ENCODE data around the gene C17orf100.

The C17orf100 gene

GRCh38 chr17:6666077-6666521 is 14.5 kb downstream of the C17orf100 start:
- DNase-seq (ENCODE audit: low read depth), result peak; percentile 52
- H3K4me3 ChIP-seq (ENCODE audit: low read depth, low read length), result no peak overlapping the region

- no peak overlapping the region for H3K4me3 ChIP-seq (ENCODE audit: low read depth, low read length)
Observed at GRCh38 chr17:6666557-6666956, 15.0 kb downstream of the C17orf100 start.

GRCh38 chr17:6667516-6667915 is 16.0 kb downstream of the C17orf100 start:
- H3K4me3 ChIP-seq (ENCODE audit: low read depth, low read length), result no peak overlapping the region
- no peak for DNase-seq (ENCODE audit: low read depth)

More at GRCh38 chr17:6666557-6666956, 15.0 kb downstream of the C17orf100 start:
- DNase-seq (ENCODE audit: low read depth), result no peak

DNA sequence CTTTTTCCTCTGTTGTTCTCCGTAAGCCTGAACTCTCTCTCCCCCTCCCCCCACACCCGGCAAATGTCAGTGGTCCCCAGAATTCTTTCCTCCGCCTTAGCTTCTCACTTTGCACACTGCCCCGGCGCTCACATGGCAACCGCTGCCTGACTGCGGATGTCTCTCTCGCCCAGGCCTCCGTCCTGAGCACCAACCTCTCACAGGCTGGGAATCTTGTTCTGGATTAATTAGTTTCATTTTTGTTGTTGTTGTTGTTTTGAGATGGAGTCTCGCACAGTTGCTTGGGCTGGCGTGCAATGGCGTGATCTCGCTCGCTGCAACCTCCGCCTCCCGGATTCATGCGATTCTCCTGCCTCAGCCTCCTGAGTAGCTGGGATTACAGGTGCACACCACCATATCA is 16.7 kb downstream of the C17orf100 start:
- H3K4me3 ChIP-seq (ENCODE audit: low read depth, low read length), result no peak overlapping the region
- no peak for DNase-seq (ENCODE audit: low read depth)

GRCh38 chr17:6668727-6669425 is 17.3 kb downstream of the C17orf100 start:
- H3K4me3 ChIP-seq (ENCODE audit: low read depth, low read length), result no peak overlapping the region
- DNase-seq (ENCODE audit: low read depth), result no peak

DNA sequence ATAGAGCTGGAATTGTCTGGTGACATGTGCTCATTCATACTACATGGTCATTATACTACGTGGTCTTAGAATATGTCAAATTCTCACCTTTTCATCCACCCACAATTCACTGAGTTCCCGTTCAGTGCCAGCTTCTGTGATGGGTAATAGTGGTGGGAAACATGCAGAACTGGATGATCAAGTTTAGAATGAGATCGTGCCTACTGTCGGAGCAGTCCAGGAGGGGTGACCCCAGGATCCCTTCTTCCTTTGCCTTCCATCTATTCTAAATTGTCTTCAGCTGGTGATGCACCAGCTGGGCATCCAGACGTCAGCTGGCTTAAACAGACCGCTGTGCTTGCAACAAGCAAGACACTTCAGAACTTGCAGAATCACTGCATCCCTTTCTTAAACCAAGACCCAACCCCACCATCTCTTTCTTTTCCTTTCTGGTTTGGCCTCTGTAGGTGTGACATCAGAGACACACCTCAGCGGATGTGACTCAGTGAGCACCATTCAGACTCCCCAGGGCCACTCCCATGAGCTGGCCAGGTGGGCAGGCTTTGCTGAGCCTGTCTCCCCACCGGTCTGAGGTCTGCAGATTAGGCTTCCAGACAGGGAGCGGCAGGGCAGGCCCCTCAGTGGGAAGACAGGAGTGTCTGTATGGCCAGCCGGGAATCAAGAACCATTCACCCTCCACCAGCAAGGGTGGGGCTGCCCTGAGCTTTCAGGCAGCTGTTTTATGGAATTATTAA is 18.1 kb downstream of the C17orf100 start:
- no peak overlapping the region for H3K4me3 ChIP-seq (ENCODE audit: low read depth, low read length)

GRCh38 chr17:6670571-6670970 is 19.0 kb downstream of the C17orf100 start:
- no peak for DNase-seq (ENCODE audit: low read depth)
- no peak overlapping the region for H3K4me3 ChIP-seq (ENCODE audit: low read depth, low read length)

More for the DNA sequence above, 18.1 kb downstream of the C17orf100 start:
- DNase-seq (ENCODE audit: low read depth), result no peak

GRCh38 chr17:6670999-6671398 is 19.4 kb downstream of the C17orf100 start:
- no peak for DNase-seq (ENCODE audit: low read depth)
- no peak overlapping the region for H3K4me3 ChIP-seq (ENCODE audit: low read depth, low read length)

DNA sequence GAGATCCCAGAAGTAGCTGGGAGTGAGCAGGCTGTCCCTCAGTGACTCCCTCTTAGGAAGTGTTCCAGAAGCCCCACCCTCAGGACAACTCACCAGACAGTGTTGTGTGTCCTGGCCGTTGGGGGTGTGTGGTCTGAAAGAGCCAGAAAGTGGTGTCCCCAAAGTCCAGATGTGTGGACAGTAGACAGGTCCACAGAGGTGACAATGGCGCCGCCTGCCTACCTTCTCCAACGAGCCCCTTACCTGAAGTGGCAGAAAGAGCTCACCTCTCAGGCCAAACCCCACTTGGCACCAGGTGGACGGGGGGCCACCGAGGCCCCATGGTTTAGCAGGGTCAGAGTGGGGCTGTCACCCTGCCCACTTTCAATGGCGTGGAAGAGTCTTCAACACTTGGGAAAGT is 19.9 kb downstream of the C17orf100 start:
- no peak for DNase-seq (ENCODE audit: low read depth)

GRCh38 chr17:6674586-6674985 is 23.0 kb downstream of the C17orf100 start:
- DNase-seq (ENCODE audit: low read depth), result no peak
- H3K4me3 ChIP-seq (ENCODE audit: low read depth, low read length), result no peak overlapping the region

More for the DNA sequence above, 19.9 kb downstream of the C17orf100 start:
- H3K4me3 ChIP-seq (ENCODE audit: low read depth, low read length), result no peak overlapping the region

DNA sequence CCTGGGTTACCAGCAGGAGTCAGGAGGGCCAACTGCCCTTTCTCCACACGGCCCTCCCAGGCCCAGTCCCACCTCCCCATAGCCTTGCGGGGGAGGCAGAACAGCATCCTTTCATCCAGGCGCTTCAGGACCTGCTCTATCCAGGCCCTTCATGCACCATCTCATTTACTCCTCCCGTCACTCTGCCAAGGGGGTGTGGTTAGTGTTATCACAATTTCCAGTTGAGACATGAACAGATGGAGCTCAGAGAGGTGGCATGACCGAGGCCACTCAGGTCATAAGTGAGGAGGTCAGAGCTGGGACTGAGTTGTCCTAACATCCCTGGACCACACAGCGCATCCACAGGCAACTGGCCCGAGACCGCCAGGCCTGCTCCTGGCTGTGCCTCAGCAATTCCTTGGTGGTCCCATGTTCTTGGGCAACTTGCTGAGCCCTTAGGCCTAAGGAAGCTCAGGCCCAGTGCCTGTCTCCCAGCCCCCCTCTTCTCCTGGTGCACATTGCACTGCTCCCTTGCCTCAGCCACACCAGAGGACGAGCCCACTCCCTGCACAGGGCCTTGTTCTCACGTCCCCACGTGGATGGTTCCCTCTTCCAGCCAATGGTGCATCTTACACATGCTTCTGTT is 23.8 kb downstream of the C17orf100 start:
- H3K4me3 ChIP-seq (ENCODE audit: low read depth, low read length), result no peak overlapping the region
- DNase-seq (ENCODE audit: low read depth), result no peak

GRCh38 chr17:6676802-6677157 is 25.2 kb downstream of the C17orf100 start:
- no peak for DNase-seq (ENCODE audit: low read depth)

DNA sequence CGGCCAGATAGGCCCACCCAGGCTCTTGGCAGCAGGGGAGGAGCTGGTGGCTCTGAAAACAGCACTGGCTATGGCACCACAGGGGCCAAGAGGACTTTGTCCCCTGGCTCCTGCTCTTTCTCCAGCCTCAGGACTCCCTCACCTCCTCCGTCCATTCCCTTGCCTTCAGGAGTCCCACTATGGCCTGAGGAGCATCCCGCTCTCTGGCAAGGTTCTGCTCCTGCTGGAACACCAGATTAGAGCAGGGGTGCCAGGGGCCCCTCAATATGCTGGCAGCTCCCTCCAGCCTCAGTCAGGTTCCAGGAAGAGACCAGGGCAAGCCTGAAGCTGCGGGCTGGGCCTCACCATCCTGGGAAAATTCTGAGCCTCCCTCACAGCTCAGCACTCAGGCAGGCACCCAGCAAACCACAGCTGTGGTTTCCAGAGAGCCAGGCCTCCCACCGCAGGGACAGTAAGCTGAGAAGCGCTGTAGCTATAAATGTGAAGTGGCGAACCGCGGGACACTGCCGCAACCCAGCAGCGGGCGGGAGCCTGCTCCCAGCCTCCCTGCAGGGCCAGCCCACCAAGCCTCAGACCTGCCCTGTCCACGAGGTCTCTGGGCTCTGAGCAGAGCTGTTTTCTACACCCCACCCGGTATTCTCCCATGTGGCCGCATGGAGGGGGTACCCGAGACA is 25.7 kb downstream of the C17orf100 start:
- DNase-seq (ENCODE audit: low read depth), result peak; percentile 43
- no peak overlapping the region for H3K4me3 ChIP-seq (ENCODE audit: low read depth, low read length)

More at GRCh38 chr17:6676802-6677157, 25.2 kb downstream of the C17orf100 start:
- no peak overlapping the region for H3K4me3 ChIP-seq (ENCODE audit: low read depth, low read length)

DNA sequence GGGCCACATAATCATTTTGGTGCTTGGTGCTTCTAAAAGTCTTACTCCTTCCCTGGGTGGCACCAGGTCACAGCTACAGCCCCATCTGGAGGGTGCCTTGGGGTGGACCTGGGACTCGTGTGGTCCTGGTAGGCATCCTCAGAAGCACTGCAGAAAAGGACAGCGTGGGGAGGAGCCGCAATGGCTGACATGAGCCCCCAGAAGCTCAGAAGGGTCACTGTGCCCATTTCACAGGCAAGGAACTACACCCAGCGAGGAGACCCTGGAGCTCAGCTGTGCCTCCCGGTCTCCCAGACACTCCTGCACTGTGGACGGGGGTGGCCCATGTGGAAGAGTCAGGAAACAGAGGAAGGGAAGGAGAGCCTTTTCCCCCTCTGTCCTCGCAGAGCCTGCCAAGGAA is 26.4 kb downstream of the C17orf100 start:
- DNase-seq (ENCODE audit: low read depth), result no peak
- no peak overlapping the region for H3K4me3 ChIP-seq (ENCODE audit: low read depth, low read length)

DNA sequence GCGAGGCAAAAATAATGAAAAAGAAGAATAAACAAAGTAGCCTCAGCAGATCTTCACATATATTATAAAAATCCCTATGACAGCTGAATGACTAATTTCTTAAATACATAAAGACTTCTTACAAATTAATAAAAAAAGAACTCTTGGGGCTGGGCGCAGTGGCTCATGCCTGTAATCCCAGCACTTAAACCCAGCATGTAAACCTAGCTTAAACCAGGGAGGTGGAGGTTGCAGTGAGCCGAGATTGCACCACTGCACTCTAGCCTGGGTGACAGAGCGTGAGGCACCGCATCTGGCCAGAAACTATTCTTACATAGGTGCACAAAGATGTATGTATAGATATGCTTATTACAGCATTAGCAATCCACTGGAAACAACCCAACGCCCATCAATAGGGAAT is 27.7 kb downstream of the C17orf100 start:
- H3K4me3 ChIP-seq (ENCODE audit: low read depth, low read length), result no peak overlapping the region
- no peak for DNase-seq (ENCODE audit: low read depth)

- no peak overlapping the region for H3K4me3 ChIP-seq (ENCODE audit: low read depth, low read length)
- no peak for DNase-seq (ENCODE audit: low read depth)
Observed at GRCh38 chr17:6681176-6681575, 29.6 kb downstream of the C17orf100 start.

DNA sequence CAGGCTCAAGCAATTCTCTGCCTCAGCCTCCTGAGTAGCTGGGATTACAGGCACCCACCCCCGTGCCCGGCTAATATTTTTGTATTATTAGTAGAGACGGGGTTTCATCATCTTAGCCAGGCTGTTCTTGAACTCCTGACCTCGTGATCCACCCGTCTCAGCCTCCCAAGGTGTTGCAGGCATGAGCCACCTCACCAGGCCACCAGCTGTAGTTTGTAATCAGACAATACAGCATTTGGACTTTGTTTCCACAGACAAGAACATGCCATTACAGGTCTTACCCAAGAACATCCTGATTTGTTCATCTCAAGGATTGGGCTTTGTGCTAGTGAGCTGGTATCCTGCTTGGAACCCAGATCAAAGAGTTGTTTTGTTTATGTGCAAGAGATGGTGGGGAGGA is 30.1 kb downstream of the C17orf100 start:
- H3K4me3 ChIP-seq (ENCODE audit: low read depth, low read length), result no peak overlapping the region
- no peak for DNase-seq (ENCODE audit: low read depth)

- H3K4me3 ChIP-seq (ENCODE audit: low read depth, low read length), result no peak overlapping the region
- no peak for DNase-seq (ENCODE audit: low read depth)
Observed at GRCh38 chr17:6682339-6682738, 30.8 kb downstream of the C17orf100 start.

DNA sequence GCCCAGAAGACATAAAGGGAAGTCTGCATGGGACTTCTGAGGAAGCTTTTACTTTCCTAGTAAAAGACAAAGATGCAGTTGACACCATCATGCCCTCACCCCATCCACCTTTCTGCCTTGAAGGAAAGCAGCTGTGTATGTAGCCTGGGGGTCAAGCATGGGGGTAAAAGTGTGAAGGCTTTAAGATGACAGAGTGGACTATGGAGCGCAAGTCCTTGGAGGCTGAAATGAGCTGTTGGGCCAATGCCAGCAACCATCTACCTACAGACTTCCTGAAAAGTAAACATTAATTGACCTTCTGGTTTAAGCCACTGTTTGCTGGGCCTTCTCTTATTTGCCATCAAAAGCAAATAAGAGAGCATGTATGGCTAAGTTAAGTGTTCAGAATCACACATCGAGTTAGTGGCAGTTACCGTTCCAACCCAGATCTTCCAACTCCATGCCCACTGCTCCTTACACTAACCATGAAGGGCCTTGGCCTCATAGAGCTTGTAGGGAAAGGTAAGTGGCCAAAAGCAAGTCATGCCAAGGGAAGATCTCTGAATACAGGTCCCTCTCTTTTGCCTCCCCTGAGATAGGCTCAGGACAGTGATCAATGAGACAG is 31.6 kb downstream of the C17orf100 start:
- no peak overlapping the region for H3K4me3 ChIP-seq (ENCODE audit: low read depth, low read length)
- no peak for DNase-seq (ENCODE audit: low read depth)
